Stomach (tissue), 9 donors: ENCODE measurements around the gene DNM3. TPM values are rescaled to one million over a fixed set of nuclear protein-coding genes. Genes with fewer than 3 reads are reported as not detected.

ENCODE experiments used
- DNase-seq, 2 donors: peaks; one replicate each; pipeline versions ENCODE4 v3.0.0 to v3.0.0-alpha.2; 2013 to 2019
- H3K27ac ChIP-seq, 5 donors: fragments of 200-600 bp in 4 of 5; sonication (generic) in 4 of 5; one replicate each; pipeline ENCODE4 v1.5.1; 2013 to 2019; ENCODE audit warnings: mild to moderate bottlenecking in 1 of 5, moderate library complexity in 1 of 5
- H3K27me3 ChIP-seq, 3 donors: fragments of 200-600 bp; sonication (generic); one replicate each; pipeline ENCODE4 v1.5.1; 2017 to 2019; ENCODE audit warnings: mixed run types in 1 of 3
- H3K36me3 ChIP-seq, 4 donors: fragments of 200-600 bp; sonication (generic); 1 replicate in 3 of 4; 2 replicates in 1 of 4; pipeline ENCODE4 v1.5.1; 2016 to 2019
- H3K4me1 ChIP-seq, 4 donors: fragments of 200-600 bp; sonication (generic); one replicate each; pipeline ENCODE4 v1.5.1; 2016 to 2019
- H3K4me3 ChIP-seq, 4 donors: fragments of 200-600 bp; sonication (generic) in 3 of 4; one replicate each; pipeline ENCODE4 v1.5.1; 2016 to 2019; ENCODE audit warnings: mild to moderate bottlenecking in 1 of 4
- H3K9me3 ChIP-seq, 4 donors: fragments of 200-600 bp; sonication (generic); one replicate each; pipeline ENCODE4 v1.5.1; 2016 to 2019
- CTCF ChIP-seq, 7 experiments: fragments of 450-650 bp in 4 of 7; fragments of 200-600 bp in 3 of 7; sonication (generic) in 3 of 7; IDR thresholded peaks; one replicate each; pipeline ENCODE4 v1.5.1; 2016 to 2019; ENCODE audit warnings: antibody characterized with exemption in 7 of 7, control low read depth in 2 of 7, mild to moderate bottlenecking in 1 of 7
- EP300 ChIP-seq: sonication (generic); formaldehyde crosslinking; IDR thresholded peaks from one replicate; pipeline ENCODE4 v1.6.1; 2017; ENCODE audit warnings: antibody characterized with exemption
- POLR2A ChIP-seq, 4 donors: fragments of 450-650 bp; IDR thresholded peaks; one replicate each; pipeline ENCODE4 v1.6.1; 2016; ENCODE audit warnings: antibody characterized with exemption in 4 of 4, control low read depth in 2 of 4, mild to moderate bottlenecking in 1 of 4, moderate library complexity in 1 of 4
- POLR2AphosphoS5 ChIP-seq, 3 donors: sonication (generic); formaldehyde crosslinking; IDR thresholded peaks; one replicate each; pipeline ENCODE4 v1.6.1; 2016; ENCODE audit warnings: antibody characterized with exemption in 3 of 3
- WGBS, 5 donors: extraction: QIAGEN DNeasy Blood & Tissue Kit in 3 of 5; methylation state at CpG; one replicate each; pipeline versions ENCODE4 v1.1.5 to v1.1.7; 2013 to 2018; 5-methylcytosine and 5-hydroxymethylcytosine counted together
- intact Hi-C: fragments of 100-400 bp; cut with DNase I; formaldehyde crosslinking; loops from one replicate; pipeline ENCODE4 v1.15.1; 2023; ENCODE audit warnings: low total_unique reads
- polyA plus RNA-seq, 3 donors: library from polyadenylated mRNA; stranded (reverse); fragments of 200-250 nt; gene quantifications; one replicate each; pipeline ENCODE4 v1.2.3, GENCODE V29; 2013
- total RNA-seq, 5 donors: library from RNA; depleted of rRNA; stranded (reverse); fragments of >200 nt; gene quantifications; one replicate each; pipeline versions ENCODE4 v1.1.0 to v1.2.3, GENCODE V29; 2014 to 2016
- donor health status: healthy with polysubstance abuse.
- donor health status: Bipolar disorder and iron deficiency.
- donor health status: healthy.

The DNM3 gene
- total and polyA plus RNA-seq, 8 donors: 0.58 to 13.8 (median 2.2) TPM

- Histone ChIP-seq H3K4me1 (peaks cover 0 to 6% (median 0%) of the 10 kb centered on the region in 4 donors), H3K9me3 (no peaks in the 10 kb centered on the region), H3K27me3 (no peaks in the 10 kb centered on the region), H3K27ac (no peak overlapping the region), H3K36me3 (no peaks in the 10 kb centered on the region), H3K4me3 (no peak overlapping the region)
- TF ChIP-seq POLR2AphosphoS5 (IDR thresholded peaks at IDR 0.05) (no peak), CTCF (IDR thresholded peaks at IDR 0.05) (no peak), POLR2A (IDR thresholded peaks at IDR 0.05) (no peak), EP300 (no peak)
- intact Hi-C loops: no loop called here
- WGBS, 5 donors: 76 to 81% (median 79%) methylated on average over 2 of the region's 2 CpGs
- DNase-seq: no peak
Observed at GRCh38 chr1:172155766-172156165, 314.5 kb downstream of the DNM3 start.

- Histone ChIP-seq H3K27me3 (no peaks in the 10 kb centered on the region), H3K27ac (no peak overlapping the region), H3K4me3 (no peak overlapping the region), H3K36me3 (no peaks in the 10 kb centered on the region), H3K9me3 (no peaks in the 10 kb centered on the region), H3K4me1 (no peaks in the 10 kb centered on the region)
- peak in 1 of 2 donors; percentile 56 for DNase-seq
- TF ChIP-seq POLR2A (IDR thresholded peaks at IDR 0.05) (no peak), EP300 (no peak), CTCF (IDR thresholded peaks at IDR 0.05) (no peak), POLR2AphosphoS5 (IDR thresholded peaks at IDR 0.05) (no peak)
- intact Hi-C loops: no loop called here
- 63 to 74% (median 70%) methylated on average over 2 of the region's 2 CpGs for WGBS, 5 donors
Observed at GRCh38 chr1:172162236-172162635, 320.9 kb downstream of the DNM3 start.

- Histone ChIP-seq H3K9me3 (no peaks in the 10 kb centered on the region), H3K36me3 (no peaks in the 10 kb centered on the region), H3K27me3 (no peaks in the 10 kb centered on the region), H3K4me3 (no peak overlapping the region), H3K27ac (no peak overlapping the region), H3K4me1 (peaks cover 2 to 7% (median 4%) of the 10 kb centered on the region in 4 donors)
- 74 to 95% (median 89%) methylated on average over 4 of the region's 4 CpGs for WGBS, 5 donors
- intact Hi-C loops: no loop called here
- peak in 1 of 2 donors; percentile 40 for DNase-seq
- TF ChIP-seq CTCF (IDR thresholded peaks at IDR 0.05): no peak
- no peak for TF ChIP-seq POLR2A (IDR thresholded peaks at IDR 0.05)
- no peak for TF ChIP-seq EP300
- no peak for TF ChIP-seq POLR2AphosphoS5 (IDR thresholded peaks at IDR 0.05)
Observed at GRCh38 chr1:172163498-172164215, 322.4 kb downstream of the DNM3 start.

- DNase-seq: no peak
- 40 to 66% (median 47%) methylated on average over 2 of the region's 2 CpGs for WGBS, 5 donors
- intact Hi-C loops: no loop called here
Observed at GRCh38 chr1:172165403-172165802, 324.1 kb downstream of the DNM3 start.

More at GRCh38 chr1:172165403-172165802, 324.1 kb downstream of the DNM3 start:
- TF ChIP-seq CTCF (IDR thresholded peaks at IDR 0.05) (no peak), POLR2AphosphoS5 (IDR thresholded peaks at IDR 0.05) (peak in 1 of 3 donors; percentile 27)
- Histone ChIP-seq H3K27me3 (no peaks in the 10 kb centered on the region), H3K27ac (no peak overlapping the region), H3K4me3 (no peak overlapping the region), H3K36me3 (no peaks in the 10 kb centered on the region), H3K9me3 (no peaks in the 10 kb centered on the region), H3K4me1 (peaks cover 4 to 12% (median 10%) of the 10 kb centered on the region in 4 donors)
